GM19438 (cell line): ENCODE measurements around the gene FBLN7.

Source experiments
- ATAC-seq: cut with Tn5 transposase; IDR thresholded peaks from one replicate; pipeline ENCODE4 v1.9.1; 2021; ENCODE audit warnings: low read depth; ENCODE audit not compliant: unreplicated experiment

FBLN7 gene

GRCh38 chr2:112140205-112140802 lies 2.1 kb downstream of the FBLN7 start:
- no peak for ATAC-seq

- ATAC-seq = no peak
These were observed 2.9 kb downstream of the FBLN7 start for GRCh38 chr2:112140899-112141625.

DNA sequence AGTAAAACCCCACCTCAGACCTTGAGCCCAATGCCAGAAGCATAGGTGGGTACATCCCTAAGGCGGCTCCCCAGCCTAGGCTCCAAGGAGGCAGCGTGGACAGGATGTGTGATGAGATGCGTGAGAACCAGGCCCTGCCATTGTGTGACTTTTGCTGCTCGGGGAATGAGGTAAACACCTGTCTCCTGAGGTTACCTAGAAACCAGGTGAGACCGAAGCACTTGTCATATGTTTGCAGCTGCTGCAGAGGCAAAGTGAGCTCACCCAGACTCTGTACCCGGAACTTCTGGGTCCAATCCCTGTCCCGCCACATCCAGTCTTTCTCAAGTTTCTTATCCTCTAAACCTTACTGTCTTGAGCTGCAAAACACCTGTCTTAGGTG lies 3.4 kb downstream of the FBLN7 start:
- no peak for ATAC-seq

DNA sequence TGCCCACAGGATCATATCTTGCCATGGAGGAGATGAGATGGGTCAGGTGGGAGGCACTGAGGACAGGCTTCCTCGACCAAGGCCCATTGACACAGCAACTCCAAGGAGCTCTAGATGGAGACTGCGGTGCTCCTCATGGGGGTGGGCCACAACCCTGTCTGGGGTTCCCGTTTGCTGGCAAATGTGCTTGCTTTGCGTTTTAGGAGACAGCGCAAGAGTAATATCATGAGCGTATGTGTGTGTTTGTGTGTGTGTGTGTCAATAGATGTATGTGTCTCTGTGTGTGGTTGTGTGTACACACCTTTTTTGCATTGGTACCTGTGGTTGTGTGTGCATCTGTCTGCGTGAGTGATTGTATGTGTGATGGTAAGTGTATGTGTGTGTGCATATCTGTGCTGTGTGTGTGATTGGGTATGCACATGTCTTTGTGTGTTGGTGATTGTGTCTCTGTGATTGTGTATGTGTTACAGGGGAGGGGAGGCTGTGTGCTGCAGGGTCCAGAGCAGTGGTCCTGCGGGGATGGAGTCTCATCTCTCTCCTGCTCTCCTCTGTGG lies 4.4 kb downstream of the FBLN7 start:
- no peak for ATAC-seq

GRCh38 chr2:112143150-112143549 lies 5.0 kb downstream of the FBLN7 start:
- no peak for ATAC-seq

- no peak for ATAC-seq
These were observed 6.8 kb downstream of the FBLN7 start for GRCh38 chr2:112144966-112145365.

- no peak for ATAC-seq
These were observed 9.4 kb downstream of the FBLN7 start for GRCh38 chr2:112147382-112148168.

DNA sequence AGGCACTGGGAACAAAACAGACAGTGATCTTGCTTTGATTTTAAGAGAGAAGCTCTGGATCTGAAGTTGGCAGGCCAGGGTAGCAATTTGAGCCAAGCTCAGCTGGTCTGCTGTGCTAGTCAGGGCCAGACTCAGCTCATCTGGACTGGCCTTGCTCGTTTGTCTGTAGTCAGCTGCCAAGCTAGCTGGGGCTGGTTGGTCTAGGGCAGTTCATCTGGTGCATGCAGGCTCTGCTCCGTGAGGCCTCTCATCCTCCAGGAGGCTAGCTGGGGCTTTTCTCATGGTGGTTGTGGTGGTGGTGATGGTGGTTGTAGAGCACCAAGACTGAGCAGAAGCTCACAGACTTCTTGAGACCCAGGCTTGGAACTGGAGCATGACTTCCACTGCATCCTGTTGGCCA lies 10.3 kb downstream of the FBLN7 start:
- no peak for ATAC-seq

- no peak for ATAC-seq
These were observed 11.0 kb downstream of the FBLN7 start for GRCh38 chr2:112149194-112149593.

DNA sequence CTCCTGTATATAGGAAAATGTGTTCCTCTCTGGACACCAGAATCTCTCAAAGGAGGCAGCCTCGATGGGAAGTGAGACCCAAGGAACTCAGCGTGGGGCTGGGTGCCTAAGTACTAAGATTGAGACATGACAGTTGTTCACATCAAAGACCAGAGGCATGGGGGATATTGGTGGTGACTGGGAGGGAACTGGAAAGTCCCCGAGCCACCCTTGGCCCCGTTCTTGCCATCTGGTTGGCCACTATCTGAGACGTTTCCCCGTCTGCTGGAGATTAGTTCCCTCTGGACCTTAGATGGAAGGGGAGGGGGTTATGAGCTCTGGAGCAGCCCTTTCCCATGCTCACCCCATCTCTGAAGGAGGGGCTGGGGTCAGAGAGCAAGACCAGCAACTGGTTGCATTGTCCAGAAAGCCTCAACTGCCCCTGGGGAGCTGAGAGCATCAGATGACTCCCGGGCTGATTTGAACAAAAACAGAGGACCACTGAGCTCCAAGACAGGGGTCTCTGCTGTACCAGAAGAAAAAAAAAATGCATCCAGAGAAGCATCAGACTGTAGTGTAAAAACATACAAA lies 11.8 kb downstream of the FBLN7 start:
- no peak for ATAC-seq

GRCh38 chr2:112150447-112150846 lies 12.3 kb downstream of the FBLN7 start:
- ATAC-seq = no peak

DNA sequence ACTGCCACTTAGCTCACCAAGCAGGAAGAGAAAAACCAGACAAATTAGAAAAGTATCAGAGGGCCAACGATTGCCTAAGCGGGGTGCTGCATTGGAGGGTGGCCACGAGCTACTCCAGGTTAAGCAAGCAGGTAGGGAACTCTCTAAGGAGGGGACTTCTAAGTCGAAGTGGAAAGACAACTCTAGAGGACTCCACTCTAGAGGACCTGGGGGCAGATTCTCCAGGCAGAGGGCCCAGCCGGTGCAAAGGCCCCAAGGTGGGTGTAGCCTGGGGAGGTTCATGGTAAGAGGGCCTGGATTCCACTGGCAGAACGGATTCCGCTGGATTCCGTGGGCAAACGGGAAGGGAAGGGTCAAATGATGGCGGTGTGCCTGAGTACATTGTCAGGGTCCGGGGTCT lies 12.7 kb downstream of the FBLN7 start:
- ATAC-seq = no peak

- ATAC-seq = no peak
These were observed 13.1 kb downstream of the FBLN7 start for GRCh38 chr2:112151271-112151670.

- ATAC-seq = no peak
These were observed 13.7 kb downstream of the FBLN7 start for GRCh38 chr2:112151701-112152440.

DNA sequence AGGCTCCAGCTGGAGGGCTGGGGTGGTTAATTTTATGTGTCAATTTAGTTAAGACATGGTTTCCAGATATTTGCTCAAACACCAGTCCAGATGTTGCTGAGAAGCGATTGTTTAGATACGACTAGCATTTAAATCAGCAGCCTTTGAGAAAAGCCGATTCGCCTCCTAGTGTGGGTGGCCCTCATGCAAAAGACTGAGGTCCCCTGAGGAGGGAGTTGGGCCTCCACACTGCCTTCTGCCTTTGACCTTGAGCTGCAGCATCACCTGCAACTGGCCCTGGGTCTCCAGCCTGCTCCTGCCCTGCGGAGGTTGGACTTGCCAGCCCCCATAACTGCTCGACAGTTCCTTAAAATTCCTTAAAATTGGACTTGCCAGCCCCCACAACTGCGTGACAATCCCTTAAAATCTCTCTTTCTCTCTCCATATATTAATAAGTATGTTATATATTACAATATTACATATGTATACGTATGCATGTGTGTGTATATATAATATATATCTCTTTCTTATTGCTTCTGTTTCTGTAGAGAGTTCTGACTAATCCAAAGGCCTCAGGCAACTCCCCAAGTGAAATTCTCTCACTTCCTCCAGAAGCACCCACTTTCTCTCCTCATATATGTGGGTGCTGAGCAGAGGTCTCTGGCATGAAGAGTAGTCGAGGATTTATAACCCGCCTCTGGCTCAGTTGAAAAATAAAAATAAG lies 14.4 kb downstream of the FBLN7 start:
- ATAC-seq = no peak

GRCh38 chr2:112153179-112153490 lies 14.9 kb downstream of the FBLN7 start:
- no peak for ATAC-seq

GRCh38 chr2:112153501-112153900 lies 15.3 kb downstream of the FBLN7 start:
- ATAC-seq = no peak

GRCh38 chr2:112154246-112155117 lies 16.3 kb downstream of the FBLN7 start:
- ATAC-seq = no peak
